Measurements from ENCODE around the gene SEC11C.

The SEC11C gene

DNA sequence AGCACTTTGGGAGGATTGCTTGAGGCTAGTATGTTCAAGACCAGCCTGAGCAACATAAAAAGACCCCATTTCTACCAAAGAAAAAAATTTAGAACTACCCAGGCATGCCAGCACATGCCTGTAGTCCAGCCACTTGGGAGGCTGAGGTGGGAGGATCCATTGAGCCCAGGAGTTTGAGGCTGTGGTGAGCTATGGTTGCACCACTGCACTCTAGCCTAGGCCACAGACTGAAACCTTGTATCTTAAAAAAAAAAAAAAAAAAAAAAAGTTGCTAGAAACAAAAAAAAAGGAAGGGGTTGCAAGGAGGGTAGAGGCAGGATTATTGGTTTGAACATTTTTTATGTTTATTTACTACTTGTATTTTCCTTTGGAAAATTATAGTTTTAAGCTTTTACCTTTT lies 4.8 kb downstream of the SEC11C start:
- no peak for DNase-seq (ENCODE audit: low spot score)

DNA sequence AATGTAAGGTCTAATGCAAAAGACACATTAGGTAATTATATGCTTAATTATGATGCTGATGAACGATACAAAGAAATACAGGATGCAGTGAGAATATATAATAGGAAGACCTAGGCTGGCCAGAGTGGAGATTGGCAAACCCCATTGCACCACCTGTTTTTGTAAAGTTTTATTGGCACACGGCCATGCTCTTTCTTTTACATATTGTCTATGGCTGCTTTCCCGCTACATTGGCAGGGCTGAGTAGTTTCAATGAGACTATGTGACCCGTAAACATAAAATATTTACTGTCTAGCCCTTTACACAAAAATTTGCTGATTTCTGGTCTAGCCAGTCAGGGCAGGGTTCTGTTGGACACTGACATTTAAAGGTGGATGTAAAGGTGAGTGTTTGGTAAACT lies 5.4 kb downstream of the SEC11C start:
- no peak for DNase-seq (ENCODE audit: low spot score)

DNA sequence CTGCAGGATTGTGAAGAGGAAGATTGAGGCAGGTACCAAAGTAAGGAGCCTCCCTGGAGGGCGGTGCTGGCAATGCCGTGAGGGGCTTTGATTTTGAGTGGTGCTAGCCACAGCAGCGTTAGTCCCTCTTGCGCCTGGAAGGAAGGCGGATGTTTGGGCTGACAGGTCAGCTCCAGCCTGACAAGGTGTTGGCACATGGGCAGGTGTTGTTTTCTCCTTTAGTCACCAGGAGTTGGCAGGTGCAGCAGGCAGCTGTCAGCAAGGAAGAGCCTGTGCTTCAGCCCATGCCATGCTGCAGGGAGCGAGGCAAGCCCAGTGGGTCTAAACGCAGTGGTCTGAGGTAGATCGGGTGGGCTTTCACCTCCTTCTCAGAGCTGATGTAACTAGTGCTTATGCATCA lies 8.5 kb downstream of the SEC11C start:
- DNase-seq (ENCODE audit: low spot score), result no peak

DNA sequence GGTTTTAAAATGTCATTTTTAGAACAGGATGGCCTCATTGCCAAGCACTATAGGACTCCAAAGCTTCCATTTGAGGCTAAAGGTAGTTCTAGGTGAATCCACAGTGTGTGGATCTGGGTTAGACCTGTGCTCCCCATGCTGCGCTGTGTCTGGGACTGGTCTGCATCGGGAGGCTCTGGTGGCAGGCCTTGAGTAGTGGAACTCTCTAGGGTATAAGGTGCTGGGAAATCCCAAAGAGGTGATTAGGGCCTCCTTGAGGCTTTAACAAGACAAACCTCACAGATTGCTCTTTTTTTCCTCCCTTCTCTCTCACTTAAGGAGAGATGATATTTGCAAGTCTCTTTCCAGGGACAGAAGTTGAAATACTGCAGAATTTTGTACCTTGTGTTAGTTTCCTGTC lies 9.3 kb downstream of the SEC11C start:
- no peak for DNase-seq (ENCODE audit: low spot score)

DNA sequence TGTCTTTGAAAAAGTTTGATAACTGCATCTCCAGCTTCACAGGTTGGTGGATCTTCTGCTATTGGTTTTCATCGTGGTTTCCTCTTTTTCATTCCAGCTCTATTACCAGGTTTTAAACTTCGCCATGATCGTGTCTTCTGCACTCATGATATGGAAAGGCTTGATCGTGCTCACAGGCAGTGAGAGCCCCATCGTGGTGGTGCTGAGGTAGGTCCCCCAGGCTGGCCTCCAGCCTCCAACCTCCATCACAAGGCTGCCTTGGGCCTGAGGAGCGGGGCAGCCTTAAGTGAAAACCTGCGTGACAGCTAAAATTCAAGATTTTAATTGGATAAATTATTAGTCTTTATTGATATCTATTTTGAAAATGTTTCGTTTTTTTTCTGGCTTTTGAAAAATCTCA lies 9.7 kb downstream of the SEC11C start:
- DNase-seq (ENCODE audit: low spot score), result no peak

DNA sequence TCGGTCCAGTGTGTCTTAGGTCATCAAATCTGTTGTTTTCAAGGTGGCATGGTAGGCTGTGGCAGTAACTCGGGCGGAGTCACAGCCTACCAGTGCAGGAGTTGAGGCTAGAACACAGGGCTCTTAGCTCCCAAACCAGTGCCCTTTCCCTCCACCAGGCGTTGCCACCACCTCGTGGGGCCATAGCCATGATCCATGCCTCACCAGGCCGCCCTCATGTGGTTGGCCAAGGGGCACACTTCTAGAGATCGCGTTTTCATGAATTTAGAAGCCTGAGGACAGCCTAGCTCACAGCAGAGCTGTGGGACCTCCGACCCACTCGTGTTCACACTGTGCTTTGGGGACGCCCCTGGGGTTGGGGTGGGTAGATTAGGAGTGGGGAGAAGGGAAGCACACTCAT lies 10.6 kb downstream of the SEC11C start:
- DNase-seq (ENCODE audit: low spot score), result no peak

DNA sequence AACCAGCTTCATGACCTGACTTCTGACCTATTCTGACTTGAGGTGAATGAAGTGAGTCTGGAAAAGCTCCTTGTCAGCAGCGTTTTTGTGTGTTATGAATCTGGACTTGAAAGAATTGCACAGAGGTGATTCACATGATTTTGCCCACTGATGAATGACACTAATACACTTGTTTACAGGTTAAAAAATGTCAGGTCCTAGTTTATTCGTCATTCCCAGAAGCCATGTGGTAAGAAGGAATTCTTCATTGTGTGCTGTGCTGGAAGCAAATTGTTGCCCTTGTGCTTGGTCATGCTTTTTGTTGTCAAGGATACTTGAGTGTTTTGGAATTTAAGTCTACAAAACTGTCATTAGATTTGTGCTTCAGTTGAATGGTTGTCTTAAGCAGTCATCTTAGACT lies 15.5 kb downstream of the SEC11C start:
- peak; percentile 96 for DNase-seq (ENCODE audit: low spot score)

DNA sequence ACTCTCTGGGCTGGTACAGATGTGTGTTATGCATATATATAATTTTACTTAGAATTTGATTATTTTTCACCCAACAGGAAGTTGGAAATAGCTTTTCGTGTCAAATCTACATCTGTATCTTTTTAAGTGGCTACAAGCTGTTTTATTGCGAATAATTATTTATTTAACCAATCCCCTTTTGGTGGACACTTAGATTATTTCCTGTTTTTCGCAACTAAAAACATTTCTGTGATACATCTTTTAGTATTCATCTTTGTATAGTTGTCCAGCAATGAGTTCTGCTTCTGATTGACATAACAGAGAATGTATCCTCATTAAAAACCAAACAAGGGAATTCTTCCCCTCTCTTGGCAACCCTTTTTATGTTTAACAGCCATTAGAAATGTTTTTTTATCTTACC lies 16.6 kb downstream of the SEC11C start:
- no peak for DNase-seq (ENCODE audit: low spot score)

DNA sequence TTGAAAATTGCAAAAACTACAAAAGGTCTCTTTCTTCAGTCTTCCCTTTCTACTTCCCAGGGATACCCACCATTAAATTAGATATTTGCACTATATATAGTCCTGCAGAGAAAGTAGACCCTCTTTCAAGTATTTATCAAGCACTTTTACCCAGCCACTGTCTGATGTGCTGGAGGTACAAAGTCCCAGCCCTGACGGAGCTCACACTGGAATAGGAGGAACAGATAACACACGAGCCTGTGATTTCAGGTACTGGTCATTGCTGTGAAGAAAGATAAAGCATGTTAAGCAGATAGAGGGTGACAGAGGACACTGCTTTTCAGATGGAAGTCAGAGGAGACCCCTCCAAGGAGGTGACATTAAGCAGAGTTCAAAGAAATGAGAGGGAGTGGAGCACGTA lies 19.6 kb downstream of the SEC11C start:
- DNase-seq (ENCODE audit: low spot score), result no peak

DNA sequence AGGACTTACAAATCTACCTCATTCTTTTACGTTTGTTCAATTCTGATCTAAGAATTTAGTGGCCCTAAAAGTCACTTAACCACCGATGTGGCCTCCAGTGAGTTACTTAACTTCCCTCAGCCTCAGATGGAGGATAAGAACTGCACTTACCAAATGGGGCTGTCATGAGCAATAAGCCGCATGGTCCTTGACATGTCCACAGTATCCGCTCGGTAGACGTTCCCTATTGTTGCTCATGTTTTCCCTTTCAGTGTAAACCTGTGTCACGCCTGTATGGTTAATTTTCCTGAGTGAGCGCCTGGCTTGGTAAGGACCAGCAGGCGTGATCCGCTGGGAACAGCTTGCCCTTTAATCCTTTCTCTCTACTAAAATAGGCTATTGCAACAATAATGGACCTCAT lies 20.3 kb downstream of the SEC11C start:
- no peak for DNase-seq (ENCODE audit: low spot score)

DNA sequence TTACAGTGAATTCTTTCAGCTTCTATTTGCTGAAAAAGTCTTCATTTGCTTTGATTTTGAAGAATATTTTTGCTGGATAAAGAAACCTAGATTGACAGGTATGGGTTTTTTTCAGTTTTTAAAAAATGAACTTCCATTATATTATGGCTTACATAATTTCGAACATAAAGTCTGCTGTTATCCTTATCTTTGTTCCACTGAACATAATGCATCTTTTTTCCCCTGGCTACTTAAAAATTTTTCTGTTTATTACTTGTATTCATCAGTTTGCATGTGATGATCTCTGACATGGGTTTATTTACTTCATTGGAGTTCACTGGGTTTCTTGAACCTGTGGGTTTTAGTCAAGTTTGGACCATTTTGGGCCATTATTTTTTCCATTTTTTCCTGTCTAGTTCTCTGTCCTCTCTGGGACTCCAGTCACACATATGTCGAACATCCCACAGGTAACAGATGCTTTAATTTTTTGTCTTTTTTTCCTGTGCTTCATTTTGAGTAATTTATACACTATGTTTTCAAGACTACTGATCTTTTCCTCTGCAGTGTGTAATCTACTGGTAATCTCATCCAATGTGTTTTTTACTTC lies 33.1 kb downstream of the SEC11C start:
- no peak for DNase-seq (ENCODE audit: low spot score)

DNA sequence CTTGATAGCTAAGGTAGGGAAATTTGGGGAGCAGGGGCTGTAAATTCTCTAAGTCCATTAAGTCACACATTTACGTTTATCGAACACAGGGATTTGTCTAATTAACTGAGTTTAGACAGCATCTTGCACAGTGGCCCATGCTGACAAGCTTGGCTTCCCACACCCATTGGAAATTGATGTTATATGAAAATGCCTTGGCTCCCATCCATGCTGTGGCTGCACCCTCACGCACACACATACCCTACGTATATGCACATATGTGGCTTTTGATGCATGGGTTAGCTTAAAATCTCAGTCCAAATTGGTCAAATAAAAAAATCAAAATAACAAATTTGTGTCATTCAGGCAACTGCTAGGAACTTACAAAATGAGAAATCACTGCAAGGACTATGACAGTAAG lies 37.8 kb downstream of the SEC11C start:
- no peak for DNase-seq (ENCODE audit: low spot score)

DNA sequence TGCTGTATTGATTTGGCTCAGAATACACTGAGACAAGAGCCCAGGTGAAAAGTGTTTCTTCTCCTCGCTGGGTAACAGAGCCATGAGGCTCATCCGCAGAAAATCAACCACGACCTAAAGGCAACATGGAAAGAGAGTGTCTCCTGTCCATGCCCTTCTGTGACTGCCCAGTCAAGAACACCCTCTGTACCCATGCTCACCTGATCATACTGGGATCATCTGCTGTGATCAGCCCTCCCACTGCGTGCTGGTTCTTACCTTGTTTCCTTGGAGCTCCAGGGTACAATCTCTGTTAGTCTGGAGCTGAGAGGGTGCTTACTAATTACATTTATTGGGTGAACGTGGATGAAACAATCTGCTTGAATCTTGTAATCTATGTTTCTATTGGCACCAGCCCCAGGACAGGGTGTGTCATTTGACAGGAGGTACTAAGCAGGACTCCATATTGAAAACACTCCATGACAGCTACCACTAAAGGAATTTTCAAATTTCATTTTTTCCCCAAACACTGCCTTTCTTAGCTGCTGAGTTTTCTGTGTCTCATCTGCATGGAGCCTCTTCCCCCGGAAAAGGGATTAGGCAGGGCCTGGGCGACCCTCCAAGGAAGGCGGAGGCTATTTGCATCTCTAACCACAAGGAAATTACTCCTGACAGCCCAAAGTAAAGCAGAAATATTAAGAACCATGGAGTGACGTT lies 40.6 kb downstream of the SEC11C start:
- DNase-seq (ENCODE audit: low spot score), result no peak

DNA sequence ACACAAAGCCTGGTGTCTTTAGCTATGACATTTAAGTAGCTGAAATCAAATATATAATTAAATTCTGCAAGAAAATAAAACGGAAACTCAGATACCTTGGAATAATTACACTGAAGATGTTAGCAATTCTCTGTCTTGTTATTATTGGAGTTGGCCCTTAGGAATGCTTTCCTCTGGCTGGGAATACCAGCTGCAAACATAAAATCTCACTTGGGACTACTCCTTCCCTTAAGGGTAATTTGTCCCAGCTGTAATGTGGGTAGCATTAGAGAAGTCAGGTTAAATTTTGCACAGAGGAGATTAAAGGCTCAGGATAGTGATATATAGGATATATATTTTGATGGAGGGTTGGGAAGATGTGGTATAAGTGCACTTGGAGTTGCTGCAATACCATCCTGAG lies 43.0 kb downstream of the SEC11C start:
- DNase-seq (ENCODE audit: low spot score), result no peak

DNA sequence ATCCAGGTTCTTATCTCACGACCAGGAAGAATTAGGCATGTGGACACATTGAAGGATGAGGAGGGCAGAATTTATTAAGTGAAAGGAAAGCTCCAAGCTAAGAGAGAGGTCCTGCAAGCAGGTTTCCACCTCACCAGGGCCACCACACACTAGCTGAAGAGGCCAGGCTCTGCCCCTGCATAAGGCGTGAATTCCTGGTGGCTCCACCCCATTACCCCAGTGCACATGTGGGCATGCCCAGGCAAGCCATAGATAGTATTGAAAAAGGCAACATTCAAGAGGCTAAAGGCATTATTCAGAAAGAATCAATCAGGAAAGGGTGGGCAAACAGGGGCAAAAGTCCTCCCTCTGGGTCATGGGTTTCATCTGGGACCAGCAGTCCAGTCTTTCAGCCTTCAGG lies 49.3 kb downstream of the SEC11C start:
- DNase-seq (ENCODE audit: low spot score), result no peak

DNA sequence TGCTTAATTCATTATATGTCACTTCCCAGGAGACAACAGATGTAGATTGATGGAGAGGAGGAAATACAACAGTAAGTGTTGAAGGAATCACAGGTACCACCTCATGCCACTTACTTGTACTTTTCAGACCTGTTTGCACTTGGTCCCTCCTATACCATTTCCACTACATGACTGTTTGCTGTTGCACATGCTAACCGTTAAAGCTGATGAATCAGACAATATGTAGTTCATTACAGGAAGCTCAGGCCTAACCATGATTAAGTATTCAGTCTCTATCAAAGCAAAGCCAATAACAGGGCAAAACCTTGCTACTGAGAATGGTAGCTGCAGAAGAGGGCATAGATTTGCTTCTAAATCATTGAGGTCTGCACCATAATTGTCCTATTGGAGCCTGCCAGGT lies 50.1 kb downstream of the SEC11C start:
- DNase-seq (ENCODE audit: low spot score), result no peak

DNA sequence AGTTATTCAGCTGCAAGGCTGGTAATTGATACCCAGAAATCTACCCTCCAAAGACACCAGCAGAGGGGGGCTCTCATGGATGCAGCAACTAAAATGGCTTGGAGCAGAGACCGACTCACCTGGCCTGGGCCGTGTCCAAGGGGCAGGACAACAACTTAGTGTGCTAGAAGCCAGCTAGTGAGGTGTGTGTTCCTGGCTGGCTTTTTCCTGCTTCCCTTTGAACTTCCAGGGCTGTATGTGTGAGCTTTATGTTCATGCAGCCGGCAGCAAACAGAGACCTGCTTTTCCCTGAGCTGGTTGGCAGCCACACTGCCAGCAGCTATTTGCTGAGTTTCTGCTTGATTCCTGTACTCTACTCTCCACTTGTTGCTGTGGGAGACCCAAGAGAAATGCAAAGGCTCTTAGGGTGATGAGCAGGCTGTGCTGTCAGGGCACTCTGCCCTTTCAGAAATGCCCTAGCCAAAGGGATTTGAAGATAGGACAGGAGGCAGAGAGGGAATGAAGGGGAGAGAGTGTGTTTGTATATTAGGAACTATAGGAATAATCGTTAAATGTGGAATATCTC lies 56.6 kb downstream of the SEC11C start:
- no peak for DNase-seq (ENCODE audit: low spot score)

DNA sequence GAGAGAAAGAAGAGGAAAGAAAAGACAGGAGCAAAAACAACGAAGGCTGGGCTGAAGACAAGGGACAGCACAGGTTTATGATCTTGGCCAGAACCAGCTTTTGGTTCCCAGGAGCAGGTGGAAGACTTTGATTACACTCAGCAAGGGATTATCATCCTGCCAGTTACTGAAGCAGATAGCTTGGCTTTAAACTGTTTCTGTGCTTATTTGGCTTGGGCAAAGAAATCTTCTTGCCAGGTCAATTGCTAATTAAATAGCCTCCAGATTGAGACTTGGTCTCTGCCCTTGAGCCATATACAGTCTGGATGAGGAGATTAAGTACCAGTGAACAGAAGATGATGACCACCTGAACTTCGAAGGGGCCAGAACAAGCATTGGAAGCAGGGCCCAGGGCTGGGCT lies 58.0 kb downstream of the SEC11C start:
- no peak for DNase-seq (ENCODE audit: low spot score)

DNA sequence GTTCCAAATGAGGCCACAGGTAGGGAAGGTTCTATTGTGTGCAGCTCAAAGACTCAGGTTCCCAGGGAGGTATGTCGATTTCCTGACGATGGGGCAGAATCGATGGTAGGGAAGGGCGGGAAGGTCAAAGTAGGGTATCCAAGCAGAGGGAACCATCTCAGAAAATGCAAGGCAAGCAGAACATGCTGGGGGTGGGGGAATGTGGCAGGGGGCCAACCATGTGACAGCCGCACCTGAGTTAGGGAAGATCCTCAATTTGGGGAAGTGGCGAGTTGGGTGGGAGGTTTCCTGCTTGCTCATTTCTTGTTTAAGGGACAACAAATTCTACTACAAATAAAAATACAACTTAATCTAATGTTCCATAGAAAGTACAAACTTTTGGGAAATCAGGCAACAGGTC lies 58.5 kb downstream of the SEC11C start:
- DNase-seq (ENCODE audit: low spot score), result no peak

DNA sequence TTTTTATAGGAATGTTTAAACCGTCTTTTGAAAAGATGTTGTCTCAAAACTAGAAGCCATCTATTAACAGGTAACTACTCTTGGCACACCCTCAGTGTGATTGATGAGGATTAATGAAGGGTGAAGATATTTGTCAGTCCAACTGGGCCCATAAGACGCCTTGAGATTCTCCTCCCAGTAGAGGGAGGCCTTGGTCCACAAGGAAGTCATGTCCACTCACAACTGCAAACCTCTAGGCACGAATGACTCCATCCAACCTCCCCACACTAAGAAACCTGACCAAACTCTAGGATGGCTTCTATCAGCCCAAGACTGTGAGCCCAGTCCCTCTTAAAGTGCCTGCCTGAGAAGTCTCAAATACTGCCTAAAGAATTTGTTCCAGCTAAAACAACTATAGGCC lies 61.1 kb downstream of the SEC11C start:
- DNase-seq (ENCODE audit: low spot score), result no peak

DNA sequence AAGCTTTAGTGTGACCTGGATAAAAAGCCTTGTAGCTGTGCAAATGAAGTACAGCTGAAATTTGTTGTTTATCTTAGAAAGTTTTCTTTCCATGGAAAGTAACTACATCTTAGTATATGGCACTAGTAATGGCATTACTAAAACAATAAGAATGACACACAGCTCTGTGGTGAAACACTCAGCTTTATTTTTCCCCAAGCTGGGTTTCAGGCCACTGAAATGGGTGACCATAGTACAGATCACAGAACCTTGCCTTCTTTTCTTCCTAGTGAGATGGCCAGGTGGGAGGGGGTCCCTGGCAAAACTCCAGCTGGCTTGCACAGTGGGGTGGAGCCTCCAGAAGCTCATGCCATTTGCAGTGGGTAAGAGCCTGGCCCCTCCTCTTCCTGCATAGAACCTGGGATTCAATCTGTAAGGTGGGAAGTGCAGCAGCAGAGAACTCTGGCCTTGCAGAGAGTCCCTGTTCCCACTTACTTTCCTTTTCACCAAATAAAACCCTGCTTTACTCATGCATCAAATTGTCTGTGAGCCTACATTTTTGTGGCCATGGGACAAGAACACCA lies 62.7 kb downstream of the SEC11C start:
- no peak for DNase-seq (ENCODE audit: low spot score)

DNA sequence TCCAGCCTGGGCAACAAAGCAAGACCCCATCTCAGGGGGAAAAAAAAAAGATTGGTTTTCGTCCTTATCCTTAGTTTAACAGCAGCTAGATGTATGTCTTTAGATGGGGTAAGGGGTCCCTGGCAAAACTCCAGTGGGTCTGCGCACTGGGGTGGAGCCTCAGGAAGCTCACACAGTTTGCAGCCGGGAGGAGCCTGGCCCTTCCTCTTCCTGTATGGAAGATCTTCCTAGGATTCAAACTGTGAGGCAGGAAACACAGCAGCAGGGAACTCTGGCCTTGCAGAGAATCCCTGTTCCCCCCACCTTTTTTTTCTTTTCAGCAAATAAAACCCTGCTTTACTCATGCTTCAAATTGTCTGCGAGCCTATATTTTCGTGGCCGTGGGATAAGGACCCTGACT lies 67.8 kb downstream of the SEC11C start:
- no peak for DNase-seq (ENCODE audit: low spot score)
